Activated CD4-positive, alpha-beta T cell treated with anti-CD3 and anti-CD28 coated beads, Interleukin-2, Interleukin-4, amounts not matched to agents 100 ng/mL and 50 ng/mL, durations not matched to agents 16 hours and 8 hours (primary cell): ENCODE results near the gene SEMA5A.

Source experiments
- DNase-seq: peaks from one replicate; pipeline ENCODE4 v3.0.0-alpha.2; 2020; ENCODE audit warnings: low spot score

The SEMA5A gene

DNA sequence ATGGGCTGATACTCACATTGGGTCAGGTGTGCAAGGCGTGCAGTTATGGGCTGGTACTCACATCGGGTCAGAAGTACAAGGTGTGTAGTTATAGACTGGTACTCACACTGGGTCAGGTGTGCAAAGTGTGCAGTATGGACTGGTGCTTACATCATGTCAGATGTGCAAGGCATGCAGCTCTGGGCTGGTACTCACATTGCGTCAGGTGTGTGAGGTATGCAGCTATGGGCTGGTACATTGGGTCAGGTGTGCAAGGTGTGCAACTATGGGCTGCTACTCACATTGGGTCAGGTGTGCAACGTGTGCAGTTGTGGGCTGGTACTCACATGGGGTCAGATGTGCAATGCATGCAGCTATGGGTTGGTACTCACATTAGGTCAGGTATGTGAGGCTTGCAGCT lies 213.8 kb downstream of the SEMA5A start:
- DNase-seq, result no peak

DNA sequence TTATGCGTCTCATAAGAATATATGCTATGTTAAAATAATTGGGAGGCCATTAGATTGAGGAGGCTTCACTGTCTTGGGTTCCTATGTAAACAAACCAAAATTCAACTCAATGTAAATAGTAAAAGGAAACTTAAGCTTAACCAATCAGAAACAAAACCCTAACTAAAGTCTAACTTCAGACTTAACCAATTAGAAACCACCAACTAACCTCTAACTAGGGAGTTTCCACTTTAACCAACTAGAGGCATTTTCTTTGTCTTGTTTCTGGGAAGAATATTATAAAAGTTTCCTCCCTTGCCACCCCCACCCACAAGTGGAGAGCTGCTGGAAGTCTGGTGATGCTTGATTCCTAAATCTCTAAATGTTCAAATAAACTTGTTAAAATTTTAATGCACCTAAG lies 214.5 kb downstream of the SEMA5A start:
- DNase-seq, result no peak

DNA sequence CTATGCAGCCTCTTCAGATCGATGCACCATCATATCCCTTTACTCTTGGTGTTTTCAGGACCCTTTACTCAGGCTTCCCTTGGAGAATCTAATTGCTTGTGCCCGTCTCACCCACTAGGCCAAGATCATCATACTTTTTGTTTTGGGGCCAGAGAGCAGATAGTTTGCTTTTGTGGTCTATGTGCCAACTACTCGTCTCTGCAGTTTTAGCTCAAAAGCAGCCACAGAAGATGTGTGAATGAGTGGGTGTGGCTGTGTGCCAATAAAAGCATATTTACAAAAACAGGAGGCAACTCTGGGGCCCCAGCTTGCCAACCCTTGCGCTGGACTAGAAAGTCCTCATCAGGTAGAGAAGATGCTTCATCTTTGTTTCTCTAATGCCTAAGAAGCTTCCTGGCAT lies 216.8 kb downstream of the SEMA5A start:
- no peak for DNase-seq

DNA sequence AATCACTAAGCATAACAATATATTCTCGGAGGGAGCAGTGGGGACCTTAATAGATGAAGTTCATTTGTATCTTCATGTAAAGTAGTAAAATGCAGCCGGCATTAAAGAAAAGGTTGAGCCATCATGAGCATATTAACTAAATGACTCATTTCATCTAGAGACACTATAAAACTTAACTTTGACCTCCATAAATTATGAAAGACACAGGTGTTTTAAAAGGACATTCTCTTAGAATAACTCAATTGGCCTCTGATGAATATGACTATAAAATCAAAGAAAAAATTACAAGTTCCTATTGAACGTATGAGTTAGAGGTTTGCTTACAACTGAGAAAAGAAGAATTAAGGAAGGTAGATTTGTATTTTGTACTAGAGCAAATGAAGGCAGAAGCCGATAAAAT lies 220.3 kb downstream of the SEMA5A start:
- no peak for DNase-seq

DNA sequence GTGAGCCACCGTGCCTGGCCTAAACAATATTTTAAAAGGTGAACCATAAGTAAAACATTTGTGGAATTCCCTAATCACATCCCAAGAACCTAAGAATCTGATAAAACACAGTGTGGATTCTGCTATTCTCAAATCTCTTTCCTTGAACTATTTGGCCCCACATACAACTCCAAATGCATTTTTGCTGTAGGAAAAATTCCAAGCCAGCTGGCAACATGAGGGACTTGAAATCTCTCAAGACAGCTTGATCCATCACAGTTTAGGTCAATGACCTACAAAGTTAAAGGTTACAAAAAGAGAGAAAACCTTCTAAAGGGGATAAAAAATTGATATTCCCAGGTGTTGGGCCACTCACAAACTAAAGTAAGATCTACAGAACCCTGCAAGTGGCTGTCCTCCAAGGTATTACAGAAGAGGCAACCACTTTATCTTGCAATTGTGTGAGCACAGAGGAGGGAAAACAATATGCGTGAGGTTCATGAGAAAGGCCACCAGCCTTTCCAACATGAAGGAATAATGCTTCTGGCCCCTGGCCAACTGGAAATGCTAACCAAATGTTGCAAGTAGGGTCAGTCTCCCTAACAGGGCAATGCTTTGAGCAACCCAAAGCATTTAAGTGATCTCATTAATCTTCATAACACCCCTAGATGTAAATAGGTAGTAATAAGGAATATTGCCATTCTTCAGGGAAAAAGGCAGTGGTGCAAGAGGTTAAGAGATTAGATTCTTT lies 221.4 kb downstream of the SEMA5A start:
- DNase-seq, result no peak

DNA sequence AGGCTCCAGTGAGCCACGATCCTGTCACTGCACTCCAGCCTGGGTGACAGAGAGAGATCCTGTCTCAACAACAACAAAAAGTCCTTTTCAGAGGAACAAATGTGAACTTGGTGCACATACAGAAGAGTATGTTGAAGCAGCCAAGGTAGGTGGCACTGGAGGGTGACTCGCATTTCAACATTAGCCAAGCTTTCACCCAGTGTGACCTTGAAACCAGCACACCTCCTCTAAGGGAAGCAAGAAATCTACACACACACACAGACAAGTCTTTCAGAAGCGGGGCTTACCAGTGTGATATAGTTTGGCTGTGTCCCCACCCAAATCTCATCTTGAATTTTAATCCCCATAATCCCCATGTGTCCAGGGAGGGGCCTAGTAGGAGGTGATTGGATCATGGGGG lies 225.2 kb downstream of the SEMA5A start:
- no peak for DNase-seq

DNA sequence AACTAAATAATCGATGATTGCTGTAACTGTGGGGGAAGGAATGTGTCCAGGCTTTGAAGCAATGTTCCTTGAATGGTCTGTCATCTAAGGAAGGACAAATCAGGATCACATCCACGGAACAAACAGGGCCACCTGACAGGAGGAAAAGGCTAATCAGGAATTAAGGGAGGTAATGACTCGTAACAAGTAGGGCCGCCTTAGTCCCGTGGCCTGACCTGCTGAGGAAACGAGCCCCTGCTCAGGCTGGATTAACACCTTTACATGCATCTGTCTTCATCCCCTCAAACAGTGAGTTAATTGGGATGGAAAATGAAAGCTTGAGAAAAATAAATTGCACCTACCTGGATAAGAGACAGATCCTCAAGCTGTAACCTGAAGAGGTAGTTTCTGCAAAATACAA lies 227.8 kb downstream of the SEMA5A start:
- no peak for DNase-seq

DNA sequence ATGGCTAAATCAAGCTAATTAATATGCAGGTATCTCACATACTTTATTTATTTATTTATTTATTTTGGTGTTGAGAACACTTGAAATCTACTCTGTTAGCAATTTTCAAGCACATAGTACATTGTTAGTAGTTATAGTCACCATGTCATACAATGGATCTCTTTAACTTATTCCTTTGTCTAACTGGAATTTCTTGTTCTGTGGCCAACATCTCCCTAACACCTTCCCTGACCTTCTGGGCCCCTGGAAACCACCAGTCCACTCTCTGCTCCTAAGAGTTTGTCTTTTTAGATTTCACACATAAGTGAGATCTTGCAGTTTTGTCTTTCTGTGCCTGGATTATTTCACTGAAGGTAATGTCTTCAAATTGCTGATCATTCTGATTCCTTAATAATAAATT lies 229.1 kb downstream of the SEMA5A start:
- DNase-seq, result no peak

DNA sequence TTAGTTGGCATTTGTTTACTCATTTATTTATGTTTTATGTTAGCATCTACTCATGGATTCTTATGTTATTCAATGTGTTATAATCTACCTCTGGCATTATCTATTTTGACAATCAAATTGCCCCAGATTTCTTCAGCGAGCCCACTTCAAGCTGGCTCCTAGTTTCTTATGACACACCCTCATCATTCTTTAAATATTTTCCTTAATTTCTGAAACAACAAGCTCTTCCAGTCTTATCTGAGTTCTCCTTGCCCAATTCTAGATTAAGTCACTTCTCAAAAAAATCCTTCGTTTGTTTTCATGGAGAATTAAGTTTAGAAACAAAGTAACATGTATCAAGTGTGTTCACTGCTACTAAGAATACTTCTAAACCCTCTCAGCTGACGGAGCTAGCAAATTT lies 229.8 kb downstream of the SEMA5A start:
- no peak for DNase-seq

DNA sequence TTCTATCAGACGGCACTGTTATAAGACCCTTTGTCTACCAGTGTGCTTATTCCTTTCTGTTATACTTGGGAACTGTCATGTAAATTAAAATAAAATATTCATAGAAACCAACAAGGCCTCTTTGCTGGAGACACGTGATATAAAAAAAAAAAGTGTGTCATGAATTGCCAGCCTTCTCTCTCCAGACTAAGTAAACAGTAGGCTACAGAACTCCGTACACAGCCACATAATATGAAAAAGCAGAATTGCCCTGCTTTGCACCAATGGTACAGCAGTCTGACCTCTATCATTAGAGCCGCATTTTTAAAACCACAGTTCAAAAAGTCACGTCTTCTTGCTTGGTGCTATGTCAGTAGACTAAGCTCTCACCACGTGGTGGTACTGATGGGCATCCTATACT lies 231.3 kb downstream of the SEMA5A start:
- no peak for DNase-seq

DNA sequence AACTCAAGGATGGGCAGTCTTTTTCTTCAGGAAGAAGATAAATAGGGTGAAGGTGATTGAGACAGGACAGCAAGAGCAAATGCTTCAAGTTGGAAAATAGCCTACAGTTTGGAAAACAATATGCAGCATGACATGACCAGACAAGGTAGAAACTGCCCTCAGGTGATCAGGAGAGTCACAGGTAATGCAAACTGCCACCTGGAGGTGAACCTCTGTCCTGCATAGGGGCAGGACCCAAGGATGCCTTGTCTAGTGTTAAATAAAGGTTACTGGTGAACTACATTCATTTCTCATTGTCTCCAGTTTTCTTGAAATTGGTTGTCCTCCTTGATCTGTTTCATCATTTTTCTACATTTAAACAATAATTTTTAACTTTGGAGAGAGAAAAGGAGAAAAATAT lies 232.1 kb downstream of the SEMA5A start:
- DNase-seq, result no peak

DNA sequence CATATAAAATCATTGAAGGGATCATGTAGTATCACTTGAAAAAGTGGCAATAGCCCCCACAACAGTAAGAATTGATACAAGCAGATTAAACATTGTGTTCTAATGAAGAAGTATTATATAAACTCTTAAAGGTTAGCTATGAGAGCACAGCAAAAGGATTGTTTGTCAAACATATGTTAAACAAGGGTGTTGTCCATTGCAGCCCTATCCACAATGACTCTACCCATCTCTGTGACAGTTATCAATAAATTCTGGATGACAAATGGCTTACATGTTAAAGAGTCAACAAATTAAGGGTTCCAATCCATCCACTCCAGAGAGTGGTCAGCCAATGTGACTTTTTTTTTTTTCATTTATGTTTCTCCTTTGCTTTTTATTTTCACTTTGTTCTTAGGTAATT lies 238.7 kb downstream of the SEMA5A start:
- DNase-seq, result no peak

DNA sequence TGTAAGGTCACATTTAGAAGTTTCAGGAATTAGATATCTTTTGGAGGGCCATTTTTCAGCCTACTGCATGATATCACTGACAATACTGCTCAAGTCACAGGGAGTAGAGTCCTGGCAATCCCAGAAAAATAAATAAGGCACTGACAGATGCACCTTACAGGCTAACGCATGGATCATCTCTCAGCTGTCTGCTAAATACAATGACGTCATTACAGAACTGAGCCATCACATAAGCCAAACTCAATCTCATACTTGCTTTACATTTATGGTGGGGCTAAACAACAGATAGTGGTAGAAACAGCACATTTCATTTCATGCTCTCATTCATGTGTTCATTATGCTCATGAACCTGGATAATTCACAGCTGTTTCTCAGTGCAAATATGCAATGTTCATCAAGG lies 243.7 kb downstream of the SEMA5A start:
- no peak for DNase-seq

DNA sequence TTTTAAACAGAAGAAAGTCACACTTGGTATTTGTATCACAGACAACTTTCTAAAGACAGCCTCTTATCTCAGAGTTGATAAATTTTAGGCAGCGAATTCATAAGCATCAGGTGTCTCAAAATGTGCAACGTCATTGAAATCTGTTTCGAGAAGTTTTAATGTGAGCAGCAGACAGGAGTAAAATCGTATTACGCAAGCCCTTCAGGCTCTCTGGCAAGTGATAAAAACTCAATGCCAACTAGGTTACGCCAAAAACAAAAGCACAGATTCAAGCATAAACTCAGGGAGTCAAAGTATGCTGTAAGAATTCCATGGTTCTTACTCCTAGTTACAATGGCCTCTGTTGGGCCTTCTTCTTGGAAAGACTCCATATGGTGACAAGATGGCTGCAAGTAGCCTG lies 244.7 kb downstream of the SEMA5A start:
- no peak for DNase-seq

DNA sequence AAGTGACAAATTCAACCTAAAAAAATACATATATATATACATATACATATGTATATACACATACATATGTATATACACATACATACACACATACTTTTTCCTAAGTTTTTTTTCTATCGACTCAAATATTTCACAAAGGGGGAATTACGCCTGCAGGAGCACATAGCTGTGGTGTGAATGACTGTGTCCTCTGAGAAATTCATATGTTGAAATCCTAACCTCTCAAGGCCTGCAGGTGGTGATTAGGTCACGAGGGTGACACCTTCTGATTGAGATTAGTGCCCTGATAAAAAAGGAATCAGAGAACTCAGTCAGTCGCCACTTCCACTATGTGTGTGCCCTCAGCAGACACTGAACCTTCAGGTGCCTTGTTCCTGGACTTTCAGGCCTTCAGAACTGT lies 248.7 kb downstream of the SEMA5A start:
- DNase-seq, result no peak

DNA sequence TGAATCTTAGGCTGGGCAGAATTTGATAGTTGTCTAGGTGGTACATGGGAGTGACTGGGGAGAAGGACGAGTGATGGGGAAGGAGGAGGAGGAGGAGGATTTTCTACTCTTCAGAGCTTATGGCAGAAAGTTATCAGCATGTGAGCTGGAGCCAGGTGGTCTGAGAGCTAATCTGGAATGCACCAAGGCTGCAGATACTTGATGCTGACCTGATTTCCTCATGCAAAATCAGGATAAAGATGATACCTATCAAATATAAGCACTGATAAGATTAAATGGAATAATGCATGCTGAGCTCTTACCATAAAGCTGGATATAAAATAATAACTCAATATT lies 250.4 kb downstream of the SEMA5A start:
- no peak for DNase-seq

DNA sequence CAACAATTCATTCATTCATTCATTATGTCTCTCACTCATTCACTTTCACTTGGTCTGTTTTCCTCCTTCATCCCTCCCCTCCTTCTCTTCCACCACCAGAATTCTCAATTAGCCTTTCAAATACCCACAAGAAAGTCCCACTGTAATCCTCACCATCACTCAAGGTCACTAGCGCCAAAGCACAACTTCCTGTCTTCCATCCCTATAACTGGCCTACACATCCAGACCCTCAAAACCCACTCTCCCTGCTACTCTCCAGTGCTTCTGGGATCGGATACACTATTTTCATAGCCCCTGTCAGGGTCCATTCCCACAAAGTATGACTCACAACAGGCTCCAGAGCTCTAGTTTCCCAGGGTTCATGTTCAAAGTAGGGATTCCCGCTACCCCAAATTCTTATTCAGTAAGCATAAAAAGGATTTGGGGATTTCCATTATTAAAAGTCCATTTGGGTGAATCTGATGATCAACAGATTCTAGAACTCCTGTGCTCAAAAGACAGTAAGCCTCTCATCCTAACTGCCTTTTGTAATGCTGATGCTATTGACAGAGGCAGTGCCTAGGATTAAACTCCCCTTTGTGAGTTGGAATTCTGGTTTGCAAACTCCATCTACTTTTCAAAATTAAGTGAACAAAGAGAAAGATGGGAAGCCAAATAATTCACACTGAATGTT lies 250.9 kb downstream of the SEMA5A start:
- DNase-seq, result no peak

DNA sequence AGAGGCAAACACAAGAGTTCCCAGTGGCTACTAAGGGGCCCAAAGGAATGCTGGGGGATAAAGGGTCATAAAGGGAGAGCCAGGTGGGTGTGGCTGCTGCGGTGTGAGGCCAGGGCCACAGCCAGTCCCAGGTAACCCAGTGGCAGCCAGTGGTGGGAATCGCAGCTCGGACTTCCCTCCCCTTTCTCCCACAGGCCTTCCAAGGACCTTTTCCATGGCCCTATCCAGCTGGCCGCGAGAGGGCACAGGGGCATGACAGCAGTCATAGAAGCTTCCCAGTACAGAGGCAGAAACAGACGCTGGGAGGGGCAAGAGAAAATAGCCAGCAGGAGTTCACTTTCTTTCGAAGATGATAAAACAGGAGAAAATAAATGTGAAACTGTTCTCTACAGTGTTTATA lies 257.6 kb downstream of the SEMA5A start:
- no peak for DNase-seq

DNA sequence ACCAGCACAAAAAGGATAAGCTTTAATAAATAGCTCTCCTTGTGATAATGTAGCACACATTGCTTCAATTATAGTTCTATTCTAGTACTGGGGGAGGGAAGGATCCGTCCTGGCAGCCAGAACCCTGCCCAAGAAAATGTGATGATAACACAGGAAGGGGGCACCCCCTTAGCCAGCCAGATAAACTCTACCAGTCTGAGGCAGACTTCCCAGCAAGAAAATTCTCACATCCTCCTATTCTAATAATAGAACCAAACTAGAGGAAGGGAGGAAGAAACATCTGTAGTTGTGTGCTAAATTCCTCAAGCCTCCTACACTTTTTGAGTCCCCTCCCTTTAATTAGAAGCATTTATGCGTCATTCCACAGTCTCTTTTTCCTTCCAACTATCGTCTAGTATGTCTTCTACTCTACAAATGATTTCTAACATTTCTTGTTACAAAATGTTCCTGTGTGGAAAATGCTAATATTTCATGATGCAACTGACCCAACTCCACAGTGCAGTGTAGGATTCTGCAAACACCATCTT lies 261.0 kb downstream of the SEMA5A start:
- DNase-seq, result no peak

DNA sequence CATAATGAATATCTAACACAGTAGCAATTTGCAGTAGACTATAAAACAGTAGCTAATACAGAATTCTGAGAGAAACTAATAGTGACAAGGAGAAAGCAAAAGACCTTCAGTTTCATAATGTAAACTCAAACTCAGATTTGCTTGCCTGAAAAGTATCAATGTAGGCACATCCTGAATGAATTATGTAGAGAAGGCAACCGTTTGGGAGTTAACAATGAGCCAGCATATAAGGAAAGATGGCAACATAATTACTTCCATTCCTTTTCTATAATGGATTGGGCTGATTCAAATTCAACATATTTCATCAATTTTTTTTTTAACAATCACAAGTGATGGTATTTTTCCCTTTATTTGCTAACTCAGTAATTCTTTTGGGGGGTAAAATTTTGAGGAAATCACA lies 261.6 kb downstream of the SEMA5A start:
- DNase-seq, result no peak

DNA sequence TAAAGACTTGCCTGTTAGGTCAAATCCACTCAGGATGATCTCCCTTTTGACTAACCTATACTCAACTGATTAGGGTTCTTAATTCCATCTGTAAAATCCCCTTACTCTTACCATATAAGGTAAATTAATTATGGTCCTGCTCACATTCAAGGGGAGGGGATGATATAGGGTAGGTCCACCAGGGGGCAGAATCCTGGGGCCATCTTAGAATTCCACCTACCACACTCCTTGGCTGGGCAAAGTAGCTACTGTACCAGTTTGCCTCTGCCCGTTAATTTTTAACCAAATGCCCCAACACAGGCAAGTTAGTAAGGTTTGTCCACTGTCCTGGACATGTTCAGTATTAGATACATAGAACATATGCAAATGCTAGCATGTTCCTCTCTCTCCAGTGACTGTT lies 262.4 kb downstream of the SEMA5A start:
- DNase-seq, result no peak

DNA sequence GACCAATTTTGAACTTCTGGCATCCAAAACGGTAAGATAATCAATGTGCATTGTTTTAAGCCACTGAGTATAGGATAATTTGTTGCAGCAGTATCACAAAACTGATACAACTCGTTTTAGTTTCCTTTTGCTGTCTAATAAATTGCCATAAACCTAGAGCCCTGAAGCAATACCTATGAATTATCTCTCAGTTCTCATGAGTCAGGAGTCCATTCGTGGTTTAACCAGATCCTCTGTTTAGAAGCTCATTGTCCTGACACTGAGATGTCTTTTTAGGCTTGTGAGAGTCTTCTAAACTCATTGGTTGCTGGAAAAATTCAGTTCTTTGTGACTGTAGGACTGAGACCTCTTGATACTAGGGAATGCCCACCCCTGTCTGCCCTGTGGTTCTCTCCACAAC lies 262.9 kb downstream of the SEMA5A start:
- no peak for DNase-seq

DNA sequence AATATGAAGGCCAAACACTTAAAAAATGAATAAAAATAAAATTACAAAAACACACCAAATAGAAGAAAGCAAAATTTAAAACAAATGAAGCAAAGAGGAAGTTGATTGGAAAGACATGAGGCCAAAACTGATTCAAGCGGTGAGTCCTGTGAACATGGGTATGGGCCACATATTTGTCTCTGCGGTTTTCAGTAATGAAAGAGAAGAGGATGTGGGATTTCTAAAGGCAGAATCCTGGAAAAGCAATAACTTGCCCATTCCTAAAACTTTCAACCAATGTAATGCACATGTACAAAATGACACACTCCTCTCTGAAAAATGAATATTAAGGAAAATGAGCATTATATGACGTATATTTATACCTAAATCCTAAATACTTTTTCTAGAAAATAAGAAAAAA lies 263.7 kb downstream of the SEMA5A start:
- no peak for DNase-seq

DNA sequence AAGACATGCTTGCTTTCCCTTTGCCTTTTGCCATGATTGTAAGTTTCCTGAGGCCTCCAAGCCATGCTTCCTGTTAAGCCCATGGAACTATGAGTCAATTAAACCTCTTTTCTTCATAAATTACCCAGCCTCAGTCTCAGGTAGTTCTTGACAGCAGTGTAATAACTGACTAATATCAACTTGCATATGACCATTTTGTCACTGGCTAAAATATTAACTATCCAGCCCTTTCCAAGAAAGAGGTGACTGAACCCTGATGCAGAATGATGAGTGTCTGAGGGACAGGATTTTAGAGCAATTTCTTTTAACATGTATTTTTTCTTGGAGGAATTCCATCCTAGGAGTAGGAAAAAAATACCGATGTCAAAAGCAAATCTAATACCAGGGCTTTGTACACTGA lies 266.1 kb downstream of the SEMA5A start:
- no peak for DNase-seq
